Suprapubic skin (tissue), 4 donors: ENCODE results near the gene PCDHB6. TPM values are rescaled to one million over a fixed set of nuclear protein-coding genes. Genes with fewer than 3 reads are reported as not detected.
"Not testable (repeated sequence)": the region's sequence is repeated elsewhere in the genome, so short reads cannot be mapped to it uniquely, and the experiment has no call there.

Experiments used
- DNase-seq, 2 donors: peaks; one replicate each; pipeline ENCODE4 v3.0.0-alpha.2; 2019; ENCODE audit warnings: low spot score in 2 of 2
- H3K27ac ChIP-seq: fragments of 200-600 bp; sonication (generic); one replicate; pipeline ENCODE4 v1.5.1; 2019
- H3K27me3 ChIP-seq: fragments of 200-600 bp; sonication (generic); one replicate; pipeline ENCODE4 v1.5.1; 2019
- H3K36me3 ChIP-seq: fragments of 200-600 bp; sonication (generic); one replicate; pipeline ENCODE4 v1.5.1; 2019
- H3K4me1 ChIP-seq: fragments of 200-600 bp; sonication (generic); one replicate; pipeline ENCODE4 v1.5.1; 2019
- H3K4me3 ChIP-seq: fragments of 200-600 bp; sonication (generic); one replicate; pipeline ENCODE4 v1.5.1; 2019; ENCODE audit warnings: mild to moderate bottlenecking
- H3K9me3 ChIP-seq: fragments of 200-600 bp; sonication (generic); one replicate; pipeline ENCODE4 v1.5.1; 2019
- EP300 ChIP-seq: sonication (generic); formaldehyde crosslinking; IDR thresholded peaks from one replicate; pipeline ENCODE4 v1.6.1; 2017; ENCODE audit warnings: antibody characterized with exemption
- POLR2A ChIP-seq, 2 donors: fragments of 450-650 bp; IDR thresholded peaks; one replicate each; pipeline ENCODE4 v1.6.1; 2017; ENCODE audit warnings: antibody characterized with exemption in 2 of 2, mild to moderate bottlenecking in 2 of 2, moderate library complexity in 2 of 2
- POLR2AphosphoS5 ChIP-seq, 3 donors: sonication (generic); formaldehyde crosslinking; IDR thresholded peaks; one replicate each; pipeline ENCODE4 v1.6.1; 2017; ENCODE audit warnings: antibody characterized with exemption in 3 of 3
- WGBS: methylation state at CpG from one replicate; pipeline ENCODE4 v1.1.5; 2018; 5-methylcytosine and 5-hydroxymethylcytosine counted together
- total RNA-seq, 4 donors: library from RNA; depleted of rRNA; stranded (reverse); fragments of >200 nt; gene quantifications; one replicate each; pipeline ENCODE4 v1.1.0, GENCODE V29; 2016
- TF ChIP-seq, protein P1 (sequence below), 2 donors: fragments of 200-600 bp in 1 of 2; fragments of 450-650 bp in 1 of 2; sonication (generic) in 1 of 2; IDR thresholded peaks; one replicate each; pipeline ENCODE4 v1.5.1; 2016 to 2019; ENCODE audit warnings: antibody characterized with exemption in 2 of 2, mild to moderate bottlenecking in 1 of 2, moderate library complexity in 1 of 2

PCDHB6 gene
- total RNA-seq, 4 donors from 2014 or later, result 0.76 to 2.2 (median 1.7) TPM; not detected in 1

DNA sequence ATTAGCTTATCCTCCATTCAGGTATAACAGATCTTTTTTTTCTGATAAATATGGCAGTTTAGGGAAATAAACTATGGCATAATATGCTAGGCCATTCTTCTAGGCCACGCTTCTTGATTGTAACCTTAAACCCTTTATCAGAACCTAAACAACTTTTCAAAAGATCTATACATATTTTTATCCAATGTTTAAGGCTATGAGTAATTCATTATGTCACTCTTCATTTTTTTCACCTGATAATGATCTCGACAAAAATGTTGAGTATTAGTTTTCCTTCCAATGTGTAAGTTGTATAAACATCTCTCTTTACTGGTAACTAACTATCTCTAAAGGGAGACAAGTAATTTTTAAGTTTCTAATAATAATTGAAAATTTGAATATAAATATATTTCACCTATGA is 30.6 kb upstream of the PCDHB6 start:
- DNase-seq, result no peak
- H3K36me3 ChIP-seq, result no peaks in the 10 kb centered on the region
- 47% methylated on average over 2 of the region's 2 CpGs for WGBS
- no peak overlapping the region for H3K4me3 ChIP-seq
- H3K9me3 ChIP-seq, result peaks cover 16% of the 10 kb centered on the region
- H3K27ac ChIP-seq, result no peak overlapping the region
- H3K4me1 ChIP-seq, result no peaks in the 10 kb centered on the region
- TF ChIP-seq EP300 (no peak), POLR2A (IDR thresholded peaks at IDR 0.05) (no peak), POLR2AphosphoS5 (IDR thresholded peaks at IDR 0.05) (no peak)
- TF ChIP-seq, protein P1, sequence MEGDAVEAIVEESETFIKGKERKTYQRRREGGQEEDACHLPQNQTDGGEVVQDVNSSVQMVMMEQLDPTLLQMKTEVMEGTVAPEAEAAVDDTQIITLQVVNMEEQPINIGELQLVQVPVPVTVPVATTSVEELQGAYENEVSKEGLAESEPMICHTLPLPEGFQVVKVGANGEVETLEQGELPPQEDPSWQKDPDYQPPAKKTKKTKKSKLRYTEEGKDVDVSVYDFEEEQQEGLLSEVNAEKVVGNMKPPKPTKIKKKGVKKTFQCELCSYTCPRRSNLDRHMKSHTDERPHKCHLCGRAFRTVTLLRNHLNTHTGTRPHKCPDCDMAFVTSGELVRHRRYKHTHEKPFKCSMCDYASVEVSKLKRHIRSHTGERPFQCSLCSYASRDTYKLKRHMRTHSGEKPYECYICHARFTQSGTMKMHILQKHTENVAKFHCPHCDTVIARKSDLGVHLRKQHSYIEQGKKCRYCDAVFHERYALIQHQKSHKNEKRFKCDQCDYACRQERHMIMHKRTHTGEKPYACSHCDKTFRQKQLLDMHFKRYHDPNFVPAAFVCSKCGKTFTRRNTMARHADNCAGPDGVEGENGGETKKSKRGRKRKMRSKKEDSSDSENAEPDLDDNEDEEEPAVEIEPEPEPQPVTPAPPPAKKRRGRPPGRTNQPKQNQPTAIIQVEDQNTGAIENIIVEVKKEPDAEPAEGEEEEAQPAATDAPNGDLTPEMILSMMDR (IDR thresholded peaks at IDR 0.05), result no peak
- peaks cover 4% of the 10 kb centered on the region for H3K27me3 ChIP-seq

DNA sequence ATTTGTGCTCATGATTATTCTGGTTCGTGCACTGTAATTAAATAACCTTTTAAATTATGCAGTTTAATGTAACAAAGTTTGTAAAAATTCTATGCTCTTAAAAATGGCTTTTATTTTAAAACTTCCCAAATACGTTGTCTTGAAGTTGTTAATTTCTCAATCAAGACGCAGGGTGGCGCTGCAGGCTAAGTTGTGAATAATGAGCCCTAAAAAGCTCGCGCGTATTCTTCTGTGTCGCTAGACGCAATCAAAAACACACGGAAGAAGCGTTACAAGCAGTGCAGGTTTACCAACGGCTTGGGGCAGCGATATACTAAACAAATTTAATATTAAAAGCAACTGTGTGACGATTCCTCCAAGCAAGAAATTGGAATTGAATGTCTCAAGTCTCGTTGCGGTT is 28.3 kb upstream of the PCDHB6 start, which contains the start of gene PCDHB4:
PCDHB4 (plus strand) TSS at position 256 of the 400 bp plus-strand sequence. CDS start 181 bp downstream, outside the sequence.
- 22% methylated on average over 16 of the region's 16 CpGs for WGBS
- peaks cover 16% of the 10 kb centered on the region for H3K9me3 ChIP-seq

DNA sequence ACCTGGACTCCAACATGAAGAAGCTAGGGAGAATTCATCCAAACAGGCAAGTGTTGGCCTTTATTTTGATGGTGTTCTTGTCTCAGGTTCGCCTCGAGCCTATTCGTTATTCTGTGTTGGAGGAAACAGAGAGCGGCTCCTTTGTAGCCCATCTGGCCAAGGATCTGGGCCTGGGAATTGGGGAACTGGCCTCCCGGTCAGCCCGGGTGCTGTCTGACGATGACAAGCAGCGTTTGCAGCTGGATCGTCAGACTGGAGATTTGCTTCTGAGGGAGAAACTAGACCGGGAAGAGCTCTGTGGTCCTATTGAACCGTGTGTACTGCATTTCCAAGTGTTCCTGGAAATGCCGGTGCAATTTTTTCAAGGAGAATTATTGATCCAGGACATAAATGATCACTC is 27.9 kb upstream of the PCDHB6 start:
- H3K4me3 ChIP-seq, result peak overlapping the region; percentile 27

More for the DNA sequence above, 28.3 kb upstream of the PCDHB6 start, which contains the start of gene PCDHB4:
- DNase-seq, result no peak
- Histone ChIP-seq H3K4me3 (peak within 1 kb of the TSS; percentile 27), H3K27me3 (peaks cover 4% of the 10 kb centered on the region), H3K27ac (no peak within 1 kb of the TSS), H3K36me3 (no peaks in the 10 kb centered on the region), H3K4me1 (no peaks in the 10 kb centered on the region)
- TF ChIP-seq, protein P1 (IDR thresholded peaks at IDR 0.05), result peak in 1 of 2 donors; percentile 16
- TF ChIP-seq EP300 (no peak), POLR2A (IDR thresholded peaks at IDR 0.05) (no peak), POLR2AphosphoS5 (IDR thresholded peaks at IDR 0.05) (no peak)

DNA sequence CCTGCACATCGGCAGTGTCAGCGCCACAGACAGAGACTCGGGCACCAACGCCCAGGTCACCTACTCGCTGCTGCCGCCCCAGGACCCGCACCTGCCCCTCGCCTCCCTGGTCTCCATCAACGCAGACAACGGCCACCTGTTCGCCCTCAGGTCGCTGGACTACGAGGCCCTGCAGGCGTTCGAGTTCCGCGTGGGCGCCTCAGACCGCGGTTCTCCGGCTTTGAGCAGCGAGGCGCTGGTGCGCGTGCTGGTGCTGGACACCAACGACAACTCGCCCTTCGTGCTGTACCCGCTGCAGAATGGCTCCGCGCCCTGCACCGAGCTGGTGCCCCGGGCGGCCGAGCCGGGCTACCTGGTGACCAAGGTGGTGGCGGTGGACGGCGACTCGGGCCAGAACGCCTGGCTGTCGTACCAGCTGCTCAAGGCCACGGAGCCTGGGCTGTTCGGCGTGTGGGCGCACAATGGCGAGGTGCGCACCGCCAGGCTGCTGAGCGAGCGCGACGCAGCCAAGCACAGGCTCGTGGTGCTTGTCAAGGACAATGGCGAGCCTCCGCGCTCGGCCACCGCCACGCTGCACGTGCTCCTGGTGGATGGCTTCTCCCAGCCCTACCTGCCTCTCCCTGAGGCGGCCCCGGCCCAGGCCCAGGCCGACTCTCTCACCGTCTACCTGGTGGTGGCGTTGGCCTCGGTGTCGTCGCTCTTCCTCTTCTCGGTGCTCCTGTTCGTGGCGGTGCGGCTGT is 26.3 kb upstream of the PCDHB6 start:
- not testable (repeated sequence) for DNase-seq, H3K27me3 ChIP-seq, H3K27ac ChIP-seq, H3K36me3 ChIP-seq, H3K4me3 ChIP-seq, H3K4me1 ChIP-seq
- H3K9me3 ChIP-seq, result peaks cover 27% of the 10 kb centered on the region
- WGBS, result 43% methylated on average over 35 of the region's 73 CpGs

More for the DNA sequence above, 27.9 kb upstream of the PCDHB6 start:
- 46% methylated on average over 12 of the region's 12 CpGs for WGBS
- H3K27ac ChIP-seq, result no peak overlapping the region
- peaks cover 4% of the 10 kb centered on the region for H3K27me3 ChIP-seq
- H3K9me3 ChIP-seq, result peaks cover 19% of the 10 kb centered on the region
- DNase-seq, result no peak
- H3K4me1 ChIP-seq, result no peaks in the 10 kb centered on the region
- no peaks in the 10 kb centered on the region for H3K36me3 ChIP-seq
- TF ChIP-seq POLR2AphosphoS5 (IDR thresholded peaks at IDR 0.05) (no peak), POLR2A (IDR thresholded peaks at IDR 0.05) (no peak), EP300 (no peak)
- TF ChIP-seq, protein P1 (IDR thresholded peaks at IDR 0.05), result no peak

DNA sequence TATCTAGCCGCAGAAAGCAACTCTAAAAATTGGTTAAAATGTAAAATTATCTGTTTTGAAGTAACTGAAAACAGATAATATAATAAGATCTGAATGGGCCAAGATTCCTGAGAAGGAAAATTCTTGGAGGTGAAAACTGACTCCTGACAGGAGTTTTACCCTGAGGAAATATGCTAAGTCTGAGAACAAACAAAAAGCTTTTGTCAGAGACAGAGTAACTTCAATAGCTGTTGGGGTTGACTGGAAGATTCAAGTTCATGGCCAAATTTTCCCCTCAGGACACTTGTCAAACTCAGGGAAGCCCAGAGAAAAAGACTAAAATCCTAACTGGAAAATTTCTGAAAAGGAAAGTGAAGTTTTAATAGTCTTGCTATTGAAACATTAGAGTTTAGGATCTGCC is 22.6 kb upstream of the PCDHB6 start:
- H3K36me3 ChIP-seq, result no peaks in the 10 kb centered on the region
- H3K9me3 ChIP-seq, result peaks cover 20% of the 10 kb centered on the region
- peaks cover 4% of the 10 kb centered on the region for H3K27me3 ChIP-seq
- WGBS, result 93% methylated on average over 1 of the region's 1 CpG
- no peak for TF ChIP-seq EP300
- no peak for TF ChIP-seq POLR2AphosphoS5 (IDR thresholded peaks at IDR 0.05)
- TF ChIP-seq POLR2A (IDR thresholded peaks at IDR 0.05), result no peak
- TF ChIP-seq, protein P1 (IDR thresholded peaks at IDR 0.05), result no peak
- no peak for DNase-seq
- no peaks in the 10 kb centered on the region for H3K4me1 ChIP-seq
- no peak overlapping the region for H3K4me3 ChIP-seq
- no peak overlapping the region for H3K27ac ChIP-seq
